WTC11 (cell line): Measurements from ENCODE around the gene MFSD2A. TPM values are rescaled to one million over a fixed set of nuclear protein-coding genes. Genes with fewer than 3 reads are reported as not detected.

ENCODE experiments used
- ATAC-seq: fragments of 200-7000 bp; cut with Tn5 transposase; 2 replicates; pipeline ENCODE4 v1.10.0; 2021; ENCODE audit warnings: mild to moderate bottlenecking, moderate library complexity
- CTCF ChIA-PET: fragments of 300-600 bp; sonication (Branson Sonifier 250); formaldehyde crosslinking; loops from one replicate; lab custom pipeline; 2021; ENCODE audit warnings: antibody characterized with exemption; lab: Charles Lee
- POLR2A ChIA-PET: fragments of 350-600 bp; sonication (Branson Sonifier 250); formaldehyde crosslinking; loops from one replicate; lab custom pipeline; 2021; ENCODE audit warnings: antibody characterized with exemption; lab: Charles Lee
- DNase-seq: peaks from one replicate; pipeline ENCODE4 v3.0.0; 2021; ENCODE audit warnings: low spot score
- H3K27ac Mint-ChIP-seq: 2 replicates; pipeline ENCODE4 v1.8.0; 2021; ENCODE audit warnings: mixed read lengths
- H3K27me3 Mint-ChIP-seq: 2 replicates; pipeline ENCODE4 v1.8.0; 2021; ENCODE audit warnings: low read depth, mild to moderate bottlenecking, moderate library complexity, mixed read lengths
- H3K36me3 Mint-ChIP-seq: 2 replicates; pipeline ENCODE4 v1.8.0; 2021; ENCODE audit warnings: mixed read lengths
- H3K4me1 Mint-ChIP-seq: 2 replicates; pipeline ENCODE4 v1.8.0; 2022; ENCODE audit warnings: mixed read lengths
- H3K4me3 Mint-ChIP-seq: 2 replicates; pipeline ENCODE4 v1.8.0; 2021; ENCODE audit warnings: mild to moderate bottlenecking, moderate library complexity, mixed read lengths
- H3K9me3 Mint-ChIP-seq: 2 replicates; pipeline ENCODE4 v1.8.0; 2021; ENCODE audit warnings: mixed read lengths
- CBFB ChIP-seq: sonication (generic); formaldehyde crosslinking; IDR thresholded peaks from 2 replicates; pipeline ENCODE4 v1.8.1; 2022; ENCODE audit warnings: mild to moderate bottlenecking, low read depth, missing genetic modification reagents
- CREM ChIP-seq: sonication (generic); formaldehyde crosslinking; IDR thresholded peaks from 2 replicates; pipeline ENCODE4 v1.8.1; 2022; ENCODE audit warnings: mild to moderate bottlenecking, missing genetic modification reagents, moderate library complexity
- FOXJ3 ChIP-seq: sonication (generic); formaldehyde crosslinking; IDR thresholded peaks from 2 replicates; pipeline ENCODE4 v1.9.0; 2021; ENCODE audit warnings: missing genetic modification reagents, mild to moderate bottlenecking, borderline replicate concordance
- GABPB1 ChIP-seq: sonication (generic); formaldehyde crosslinking; IDR thresholded peaks from 2 replicates; pipeline ENCODE4 v1.8.1; 2023; ENCODE audit warnings: mild to moderate bottlenecking, missing genetic modification reagents
- GRHL2 ChIP-seq: fragments of 250-450 bp; sonication (Bioruptor Pico); IDR thresholded peaks from 2 replicates; pipeline ENCODE4 v1.8.0; 2022; ENCODE audit warnings: mild to moderate bottlenecking, moderate library complexity; ENCODE audit not compliant: insufficient replicate concordance, severe bottlenecking
- GTF2I ChIP-seq: fragments of 250-450 bp; sonication (Bioruptor Pico); conservative IDR thresholded peaks from 2 replicates; pipeline ENCODE4 v1.4.0; 2021; ENCODE audit warnings: mild to moderate bottlenecking
- IRF1 ChIP-seq: sonication (generic); formaldehyde crosslinking; IDR thresholded peaks from 2 replicates; pipeline ENCODE4 v1.8.0; 2023; ENCODE audit warnings: missing genetic modification reagents
- JUN ChIP-seq: sonication (generic); formaldehyde crosslinking; IDR thresholded peaks from 2 replicates; pipeline ENCODE4 v1.8.0; 2023; ENCODE audit warnings: mild to moderate bottlenecking, missing genetic modification reagents
- NFYB ChIP-seq: sonication (generic); formaldehyde crosslinking; conservative IDR thresholded peaks from 2 replicates; pipeline ENCODE4 v1.8.0; 2022; ENCODE audit warnings: low read depth, missing genetic modification reagents
- NR2C2 ChIP-seq: sonication (generic); formaldehyde crosslinking; IDR thresholded peaks from 2 replicates; pipeline ENCODE4 v1.8.0; 2022; ENCODE audit warnings: mild to moderate bottlenecking, missing genetic modification reagents
- SMAD4 ChIP-seq: sonication (generic); formaldehyde crosslinking; IDR thresholded peaks from 2 replicates; pipeline ENCODE4 v1.8.0; 2022; ENCODE audit warnings: mild to moderate bottlenecking, missing genetic modification reagents
- STAT6 ChIP-seq: sonication (generic); formaldehyde crosslinking; conservative IDR thresholded peaks from 2 replicates; pipeline ENCODE4 v1.8.1; 2023; ENCODE audit warnings: mild to moderate bottlenecking, low read depth, missing genetic modification reagents, moderate library complexity
- USF2 ChIP-seq: sonication (generic); formaldehyde crosslinking; IDR thresholded peaks from 2 replicates; pipeline ENCODE4 v1.8.1; 2023; ENCODE audit warnings: mild to moderate bottlenecking, missing genetic modification reagents, moderate library complexity
- ZBTB21 ChIP-seq: sonication (generic); formaldehyde crosslinking; IDR thresholded peaks from 2 replicates; pipeline ENCODE4 v1.8.1; 2023; ENCODE audit warnings: mild to moderate bottlenecking, missing genetic modification reagents, borderline replicate concordance
- ZNF232 ChIP-seq: sonication (generic); formaldehyde crosslinking; IDR thresholded peaks from 2 replicates; pipeline ENCODE4 v1.8.0; 2022; ENCODE audit warnings: mild to moderate bottlenecking, missing genetic modification reagents
- ZNF425 ChIP-seq: fragments of 250-450 bp; sonication (Bioruptor Pico); conservative IDR thresholded peaks from 2 replicates; pipeline ENCODE4 v1.9.0; 2021; ENCODE audit warnings: mild to moderate bottlenecking
- total RNA-seq: library from RNA; stranded (reverse); gene quantifications from 3 replicates; pipeline ENCODE4 v1.2.3, GENCODE V29; 2021
- TF ChIP-seq, protein P1 (sequence below): sonication (generic); formaldehyde crosslinking; IDR thresholded peaks from 2 replicates; pipeline ENCODE4 v1.8.1; 2023; ENCODE audit warnings: mild to moderate bottlenecking, missing genetic modification reagents, moderate library complexity
- TF ChIP-seq, protein P2 (sequence below): sonication (generic); formaldehyde crosslinking; IDR thresholded peaks from 2 replicates; pipeline ENCODE4 v1.8.1; 2022; ENCODE audit warnings: low read depth, mild to moderate bottlenecking, moderate library complexity, missing genetic modification reagents, borderline replicate concordance
- TF ChIP-seq, protein P3 (sequence below): sonication (generic); formaldehyde crosslinking; IDR thresholded peaks from 2 replicates; pipeline ENCODE4 v1.8.0; 2023; ENCODE audit warnings: missing genetic modification reagents, mild to moderate bottlenecking, borderline replicate concordance

Gene MFSD2A
- total RNA-seq, 1 experiment from 2014 or later: 14.0 TPM

DNA sequence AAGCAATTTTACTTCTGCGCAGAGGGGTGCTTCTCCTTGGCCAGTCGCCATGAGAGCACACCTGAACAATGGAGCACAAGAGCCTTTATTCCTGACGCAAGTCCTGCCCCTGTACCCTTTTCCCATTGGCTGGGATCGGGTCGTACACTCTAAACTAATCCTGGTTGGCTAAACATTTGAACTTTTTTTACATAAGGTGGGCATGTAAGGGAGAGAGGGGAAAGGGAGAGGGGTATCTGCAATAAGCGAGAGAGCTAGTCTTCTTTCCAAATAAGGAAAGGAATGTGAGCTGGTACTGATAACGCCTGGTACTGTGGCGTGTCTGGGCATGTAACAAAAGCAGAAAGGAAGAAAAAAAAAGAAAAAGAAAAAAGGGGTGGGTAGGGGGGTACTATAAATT, 21.8 kb downstream of the MFSD2A start:
- no peak overlapping the region for H3K4me3 Mint-ChIP-seq
- H3K9me3 Mint-ChIP-seq: peaks cover 14% of the 10 kb centered on the region
- no peak for TF ChIP-seq ZBTB21 (CRISPR knock-in tag)
- TF ChIP-seq, protein P1, sequence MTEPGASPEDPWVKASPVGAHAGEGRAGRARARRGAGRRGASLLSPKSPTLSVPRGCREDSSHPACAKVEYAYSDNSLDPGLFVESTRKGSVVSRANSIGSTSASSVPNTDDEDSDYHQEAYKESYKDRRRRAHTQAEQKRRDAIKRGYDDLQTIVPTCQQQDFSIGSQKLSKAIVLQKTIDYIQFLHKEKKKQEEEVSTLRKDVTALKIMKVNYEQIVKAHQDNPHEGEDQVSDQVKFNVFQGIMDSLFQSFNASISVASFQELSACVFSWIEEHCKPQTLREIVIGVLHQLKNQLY (CRISPR knock-in tag): no peak
- TF ChIP-seq SMAD4 (CRISPR knock-in tag): no peak
- TF ChIP-seq CBFB (CRISPR knock-in tag): no peak
- TF ChIP-seq IRF1: no peak
- TF ChIP-seq, all 79 proteins: peak for 0
- ATAC-seq (peak; percentile 66), DNase-seq (peak; percentile 27)
- POLR2A ChIA-PET: interaction anchor here (1.0 kb wide), 1 partner anchor 75 kb away, joined by 5 read pairs; the partner anchor contains the start of gene MYCL
- peaks cover 39% of the 10 kb centered on the region for H3K4me1 Mint-ChIP-seq
- CTCF ChIA-PET: interaction anchor here (0.7 to 3.0 kb wide), 7 partner anchors 41 to 80 kb away, joined by 3 to 30 read pairs (median 5); partner anchors contain the start of gene MYCL
- H3K27me3 Mint-ChIP-seq: no peaks in the 10 kb centered on the region; the same call in 1 of the 2 replicates
- peaks cover 7% of the 10 kb centered on the region for H3K36me3 Mint-ChIP-seq
- H3K27ac Mint-ChIP-seq: peak overlapping the region; percentile 80

DNA sequence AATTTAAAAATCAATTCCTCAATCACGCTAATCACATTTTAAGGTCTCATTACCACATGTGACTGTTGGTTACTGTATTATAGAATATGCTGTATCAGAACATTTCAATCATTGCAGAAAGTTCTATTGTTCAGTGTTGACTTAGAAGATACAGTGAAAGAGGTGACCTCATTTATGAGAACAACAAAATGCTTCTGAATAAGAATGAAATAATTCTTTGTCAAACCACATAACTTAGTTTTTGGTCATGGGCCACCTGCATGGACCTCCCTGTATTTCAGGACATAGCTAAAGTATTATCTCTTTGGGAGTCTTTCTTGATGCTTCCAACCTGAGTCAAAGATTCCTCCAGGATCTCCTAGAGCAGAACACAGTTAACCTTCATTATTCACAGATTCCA, 22.3 kb downstream of the MFSD2A start:
- Mint-ChIP-seq H3K9me3 (peaks cover 14% of the 10 kb centered on the region), H3K27me3 (no peaks in the 10 kb centered on the region; the same call in 1 of the 2 replicates), H3K36me3 (peaks cover 7% of the 10 kb centered on the region), H3K4me3 (no peak overlapping the region), H3K4me1 (peaks cover 44% of the 10 kb centered on the region), H3K27ac (no peak overlapping the region)
- ChIA-PET POLR2A (interaction anchor here (1.0 kb wide), 1 partner anchor 76 kb away, joined by 5 read pairs; the partner anchor contains the start of gene MYCL), CTCF (interaction anchor here (0.7 to 3.0 kb wide), 5 partner anchors 41 to 80 kb away, joined by 3 to 30 read pairs (median 6); partner anchors contain the start of gene MYCL)
- DNase-seq: no peak
- TF ChIP-seq, protein P2, sequence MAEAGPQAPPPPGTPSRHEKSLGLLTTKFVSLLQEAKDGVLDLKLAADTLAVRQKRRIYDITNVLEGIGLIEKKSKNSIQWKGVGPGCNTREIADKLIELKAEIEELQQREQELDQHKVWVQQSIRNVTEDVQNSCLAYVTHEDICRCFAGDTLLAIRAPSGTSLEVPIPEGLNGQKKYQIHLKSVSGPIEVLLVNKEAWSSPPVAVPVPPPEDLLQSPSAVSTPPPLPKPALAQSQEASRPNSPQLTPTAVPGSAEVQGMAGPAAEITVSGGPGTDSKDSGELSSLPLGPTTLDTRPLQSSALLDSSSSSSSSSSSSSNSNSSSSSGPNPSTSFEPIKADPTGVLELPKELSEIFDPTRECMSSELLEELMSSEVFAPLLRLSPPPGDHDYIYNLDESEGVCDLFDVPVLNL (CRISPR knock-in tag): no peak
- TF ChIP-seq ZNF425 (CRISPR knock-in tag): no peak
- TF ChIP-seq NFYB (CRISPR knock-in tag): no peak
- no peak for TF ChIP-seq FOXJ3 (CRISPR knock-in tag)
- no peak for TF ChIP-seq GRHL2 (CRISPR knock-in tag)
- no peak for TF ChIP-seq JUN (CRISPR knock-in tag)
- TF ChIP-seq CREM (CRISPR knock-in tag): no peak
- TF ChIP-seq NR2C2 (CRISPR knock-in tag): no peak
- TF ChIP-seq GABPB1 (CRISPR knock-in tag): no peak
- TF ChIP-seq ZBTB21 (CRISPR knock-in tag): no peak
- TF ChIP-seq ZNF232 (CRISPR knock-in tag): no peak
- TF ChIP-seq, protein P3, sequence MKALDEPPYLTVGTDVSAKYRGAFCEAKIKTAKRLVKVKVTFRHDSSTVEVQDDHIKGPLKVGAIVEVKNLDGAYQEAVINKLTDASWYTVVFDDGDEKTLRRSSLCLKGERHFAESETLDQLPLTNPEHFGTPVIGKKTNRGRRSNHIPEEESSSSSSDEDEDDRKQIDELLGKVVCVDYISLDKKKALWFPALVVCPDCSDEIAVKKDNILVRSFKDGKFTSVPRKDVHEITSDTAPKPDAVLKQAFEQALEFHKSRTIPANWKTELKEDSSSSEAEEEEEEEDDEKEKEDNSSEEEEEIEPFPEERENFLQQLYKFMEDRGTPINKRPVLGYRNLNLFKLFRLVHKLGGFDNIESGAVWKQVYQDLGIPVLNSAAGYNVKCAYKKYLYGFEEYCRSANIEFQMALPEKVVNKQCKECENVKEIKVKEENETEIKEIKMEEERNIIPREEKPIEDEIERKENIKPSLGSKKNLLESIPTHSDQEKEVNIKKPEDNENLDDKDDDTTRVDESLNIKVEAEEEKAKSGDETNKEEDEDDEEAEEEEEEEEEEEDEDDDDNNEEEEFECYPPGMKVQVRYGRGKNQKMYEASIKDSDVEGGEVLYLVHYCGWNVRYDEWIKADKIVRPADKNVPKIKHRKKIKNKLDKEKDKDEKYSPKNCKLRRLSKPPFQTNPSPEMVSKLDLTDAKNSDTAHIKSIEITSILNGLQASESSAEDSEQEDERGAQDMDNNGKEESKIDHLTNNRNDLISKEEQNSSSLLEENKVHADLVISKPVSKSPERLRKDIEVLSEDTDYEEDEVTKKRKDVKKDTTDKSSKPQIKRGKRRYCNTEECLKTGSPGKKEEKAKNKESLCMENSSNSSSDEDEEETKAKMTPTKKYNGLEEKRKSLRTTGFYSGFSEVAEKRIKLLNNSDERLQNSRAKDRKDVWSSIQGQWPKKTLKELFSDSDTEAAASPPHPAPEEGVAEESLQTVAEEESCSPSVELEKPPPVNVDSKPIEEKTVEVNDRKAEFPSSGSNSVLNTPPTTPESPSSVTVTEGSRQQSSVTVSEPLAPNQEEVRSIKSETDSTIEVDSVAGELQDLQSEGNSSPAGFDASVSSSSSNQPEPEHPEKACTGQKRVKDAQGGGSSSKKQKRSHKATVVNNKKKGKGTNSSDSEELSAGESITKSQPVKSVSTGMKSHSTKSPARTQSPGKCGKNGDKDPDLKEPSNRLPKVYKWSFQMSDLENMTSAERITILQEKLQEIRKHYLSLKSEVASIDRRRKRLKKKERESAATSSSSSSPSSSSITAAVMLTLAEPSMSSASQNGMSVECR (CRISPR knock-in tag): no peak
- TF ChIP-seq STAT6 (CRISPR knock-in tag): no peak
- no peak for TF ChIP-seq GTF2I (CRISPR knock-in tag)
- no peak for TF ChIP-seq USF2 (CRISPR knock-in tag)
- ATAC-seq: no peak
